LoVo (cell line): ENCODE results near the gene UNC5A.

Source experiments
- DNase-seq: peaks from one replicate; pipeline ENCODE4 v3.0.0-alpha.2; 2016; ENCODE audit warnings: low spot score

Gene UNC5A

GRCh38 chr5:176899296-176899891, 89.0 kb downstream of the UNC5A start, which contains the start of gene HK3:
Gene HK3, minus strand, starts transcription at chr5:176899346. Its CDS starts 3,187 bp downstream, at chr5:176896159.
- DNase-seq = no peak

GRCh38 chr5:176899946-176900779, 89.8 kb downstream of the UNC5A start:
- no peak for DNase-seq

- DNase-seq = no peak
Observed at GRCh38 chr5:176900780-176901204, 90.4 kb downstream of the UNC5A start.

DNA sequence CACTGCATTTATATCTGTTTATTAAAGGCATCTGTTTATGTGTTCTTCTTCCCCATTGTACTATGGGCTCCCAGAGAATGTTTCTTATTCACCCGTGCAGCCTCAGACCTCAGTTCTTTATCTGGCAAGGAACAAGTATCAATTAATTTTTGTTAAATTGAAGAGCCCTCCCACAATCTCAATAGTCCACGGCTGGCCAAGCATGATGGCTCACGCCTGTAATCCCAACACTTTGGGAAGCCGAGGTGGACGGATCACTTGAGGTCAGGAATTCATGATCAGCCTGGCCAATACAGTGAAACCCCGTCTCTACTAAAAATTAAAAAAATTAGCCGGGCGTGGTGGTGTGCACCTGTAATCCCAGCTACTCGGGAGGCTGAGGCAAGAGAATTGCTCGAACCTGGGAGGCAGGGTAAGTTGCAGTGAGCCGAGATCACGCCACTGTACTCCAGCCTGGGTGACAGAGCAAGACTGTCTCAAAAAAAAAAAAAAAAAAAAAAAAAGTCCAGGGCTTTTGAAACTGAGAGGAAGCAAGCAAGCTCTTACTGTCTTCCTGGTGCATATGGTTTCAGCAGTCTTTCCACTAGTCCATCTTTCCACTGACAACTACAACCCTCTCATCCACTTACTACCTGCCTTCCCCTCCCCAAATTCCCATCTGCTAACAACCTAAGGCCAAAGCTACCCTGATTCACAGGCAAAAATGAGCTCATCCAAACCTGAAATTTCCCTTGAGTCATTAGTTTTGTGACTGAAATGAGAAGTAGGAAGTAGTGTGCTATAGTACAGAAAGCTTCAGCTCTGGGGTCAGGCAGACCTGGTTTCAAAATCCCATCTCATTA, 91.1 kb downstream of the UNC5A start:
- no peak for DNase-seq

DNA sequence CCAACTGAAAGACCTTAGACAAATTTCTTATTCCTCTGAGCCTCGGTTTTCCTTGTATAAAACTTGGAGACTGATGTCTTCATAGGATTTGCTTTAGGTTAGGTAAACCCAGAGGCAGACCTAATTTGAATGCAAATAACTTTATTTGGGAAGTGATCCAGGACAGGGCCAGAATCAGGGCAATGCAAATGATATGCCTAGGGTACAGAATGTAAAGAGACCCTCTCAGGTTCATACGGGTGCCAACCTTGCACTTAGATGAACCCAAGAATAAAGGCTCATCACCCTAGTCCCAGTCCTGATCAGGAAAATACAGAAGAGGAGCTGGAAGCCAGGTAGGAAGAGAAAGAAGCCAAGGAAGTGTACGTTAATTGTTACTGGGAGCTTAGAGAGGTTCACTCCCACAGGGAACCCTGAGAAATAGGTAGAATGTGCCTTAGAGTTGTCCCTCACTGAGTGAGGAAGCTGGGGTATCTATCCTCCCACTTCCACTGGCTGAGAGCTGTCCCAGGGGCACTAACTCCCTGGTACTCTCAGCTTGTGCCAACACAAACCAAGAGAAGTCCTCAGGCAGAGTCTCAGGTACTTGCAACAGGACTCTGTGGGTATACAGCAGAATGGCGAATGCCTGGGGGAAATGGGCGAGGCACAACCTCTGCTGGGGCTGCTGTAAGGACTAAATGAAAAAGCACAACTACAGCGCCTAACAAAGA, 91.9 kb downstream of the UNC5A start:
- no peak for DNase-seq

DNA sequence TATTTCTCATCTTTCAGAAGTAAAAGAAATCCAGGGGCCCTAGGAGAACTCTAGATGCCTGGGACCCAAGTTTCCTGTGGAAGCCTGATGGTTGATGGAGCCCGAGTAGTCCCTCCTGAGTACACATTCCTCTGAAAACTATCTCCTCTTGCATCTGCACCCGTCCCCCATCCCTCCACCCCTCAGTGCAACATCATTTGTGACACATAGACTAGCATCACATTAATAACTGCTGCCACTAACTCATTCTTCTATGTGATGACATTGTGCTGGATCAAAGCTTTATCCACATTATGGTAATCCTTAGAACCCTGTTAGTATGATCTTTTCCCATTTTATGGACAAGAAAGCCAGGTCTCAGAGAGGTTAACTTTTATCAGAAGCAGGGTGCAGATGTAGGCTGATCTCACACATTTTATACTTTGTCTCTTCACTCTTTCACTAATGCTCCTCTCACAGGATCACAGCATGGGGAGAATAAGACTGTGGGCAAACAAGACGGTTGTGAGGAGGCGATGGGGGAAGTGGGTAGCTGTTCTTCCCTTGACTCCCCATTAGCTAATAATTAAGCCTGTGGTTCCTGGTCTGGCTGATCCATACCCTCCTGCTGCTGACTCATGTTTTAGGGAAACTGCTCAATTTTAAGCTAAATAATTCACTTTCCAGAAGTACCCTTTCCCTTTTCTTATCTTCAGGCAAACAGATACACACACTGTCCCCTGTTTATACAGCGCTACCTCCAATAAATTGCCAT, 92.7 kb downstream of the UNC5A start:
- no peak for DNase-seq

GRCh38 chr5:176904276-176904675, 93.9 kb downstream of the UNC5A start:
- no peak for DNase-seq

DNA sequence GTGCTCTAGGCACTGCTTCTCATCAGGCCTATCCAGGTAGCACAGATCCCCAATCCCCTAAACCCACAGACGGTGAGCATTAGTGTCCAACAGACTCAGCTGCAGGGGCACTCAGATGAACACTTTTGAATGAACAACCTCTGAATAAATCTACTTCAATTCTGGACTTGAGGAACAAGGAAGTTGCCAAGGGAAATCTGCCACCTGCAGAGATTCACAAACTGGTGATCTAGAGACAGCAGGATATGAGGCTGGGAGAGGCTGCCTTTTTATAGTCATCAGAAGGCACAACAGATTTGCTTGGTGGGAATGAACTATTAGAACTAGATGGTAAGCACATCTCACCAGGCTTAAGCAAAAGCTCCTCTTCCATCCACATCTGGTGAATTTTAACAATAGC, 95.8 kb downstream of the UNC5A start:
- DNase-seq = no peak

DNA sequence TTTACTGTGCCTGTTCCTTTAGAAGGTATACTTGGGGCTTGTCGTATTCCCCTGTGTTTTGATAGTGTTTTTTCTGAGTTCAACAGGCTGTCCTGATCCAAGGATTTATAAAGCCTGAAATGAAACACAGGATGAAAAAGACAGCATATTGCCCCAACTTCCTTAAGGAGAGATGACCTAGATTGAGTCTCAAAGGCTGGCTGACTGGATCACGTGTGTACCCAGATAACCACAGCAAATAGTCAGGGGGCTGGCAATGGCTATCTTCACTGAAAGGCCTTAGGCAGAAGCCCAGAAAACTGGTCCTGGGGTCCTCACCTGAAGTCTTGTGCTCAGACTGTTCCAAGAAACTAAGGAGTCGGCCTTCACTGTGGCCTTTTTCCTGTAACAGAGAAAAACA, 96.4 kb downstream of the UNC5A start:
- DNase-seq = no peak

DNA sequence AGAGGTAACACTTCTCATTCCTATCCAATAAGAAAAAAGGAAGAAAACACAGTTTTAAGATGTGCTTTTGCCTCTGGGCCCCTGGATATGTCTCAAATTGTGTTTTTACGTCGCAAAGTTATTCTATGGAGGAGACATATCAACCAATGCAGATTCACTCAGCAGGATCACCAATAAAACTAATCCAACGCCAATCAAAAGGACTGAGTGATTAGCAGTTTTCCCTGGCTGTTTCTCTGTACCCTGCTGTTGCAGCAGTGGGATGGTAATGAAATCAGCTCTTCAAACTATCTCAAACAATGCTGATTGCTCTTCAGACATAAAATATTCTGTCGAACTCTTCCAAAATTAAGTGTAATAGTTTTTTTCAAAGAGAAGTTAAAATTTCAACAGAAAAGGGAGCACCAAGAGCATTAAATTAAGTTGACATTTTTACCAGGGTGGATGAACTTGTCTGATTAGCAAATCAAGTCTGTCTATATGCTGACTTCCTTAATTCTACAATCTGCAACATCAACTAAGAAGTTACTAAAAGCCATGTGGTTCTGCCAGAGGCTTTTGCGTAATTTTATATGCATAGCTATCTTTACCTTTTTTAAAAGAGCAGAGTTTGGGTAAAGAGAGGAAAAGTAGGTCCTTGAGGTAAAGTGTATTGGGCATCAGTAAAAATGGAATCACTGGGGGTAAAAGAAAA, 98.5 kb downstream of the UNC5A start:
- DNase-seq = no peak

DNA sequence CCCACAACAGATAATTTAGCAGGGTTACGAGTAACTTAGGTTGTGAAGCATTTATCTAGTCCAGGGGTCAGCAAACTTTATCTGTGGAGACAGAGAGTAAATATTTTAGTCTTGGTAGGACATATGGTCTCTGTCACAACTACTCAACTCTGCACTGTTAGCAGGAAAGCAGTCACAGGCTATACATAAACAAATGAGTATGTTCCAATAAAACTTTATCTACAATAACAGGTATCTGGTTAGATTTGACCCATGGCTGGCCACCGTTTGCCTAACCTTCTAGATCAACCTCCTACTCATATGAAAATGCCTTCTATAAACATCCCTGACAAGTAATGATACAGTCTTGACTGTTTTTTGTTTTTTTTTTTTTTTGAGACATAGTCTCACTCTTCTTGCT, 101.8 kb downstream of the UNC5A start:
- no peak for DNase-seq

DNA sequence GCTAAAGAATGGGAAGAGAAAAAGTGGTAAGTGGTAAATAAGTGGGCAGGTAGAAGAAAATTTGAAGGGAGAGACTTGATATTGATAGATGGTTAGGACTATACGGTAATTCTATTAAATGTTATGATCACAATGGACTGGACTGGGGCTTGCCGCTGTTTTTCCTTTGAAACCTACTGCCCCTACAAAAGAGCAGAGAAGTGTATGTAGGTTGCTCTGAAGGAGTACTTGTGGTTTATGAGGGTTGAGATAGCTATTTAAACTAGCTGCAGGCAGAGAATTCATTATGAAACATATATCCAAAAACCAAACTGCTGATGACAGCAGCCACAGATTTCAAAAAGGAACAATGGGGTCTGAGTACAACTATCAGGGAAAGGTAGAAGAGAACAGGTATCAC, 105.5 kb downstream of the UNC5A start:
- no peak for DNase-seq

DNA sequence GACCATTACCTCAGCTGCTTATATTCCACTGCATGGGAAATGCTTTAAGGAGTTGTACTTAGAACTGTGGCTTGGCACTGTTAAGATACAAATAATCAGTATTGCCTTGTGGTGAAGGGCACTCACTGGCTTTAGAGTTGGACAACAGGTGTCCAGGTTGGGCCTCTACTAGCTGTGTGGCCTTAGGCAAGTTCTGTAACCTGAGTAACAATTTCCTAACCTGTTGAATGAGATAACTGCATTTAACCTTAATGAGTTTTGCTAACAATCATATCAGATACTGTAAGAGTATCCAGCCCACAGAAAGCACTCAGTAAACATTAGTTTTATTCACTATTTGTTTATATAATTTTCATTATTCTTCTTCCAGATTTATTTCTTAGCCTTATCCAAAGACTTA, 106.0 kb downstream of the UNC5A start:
- no peak for DNase-seq

DNA sequence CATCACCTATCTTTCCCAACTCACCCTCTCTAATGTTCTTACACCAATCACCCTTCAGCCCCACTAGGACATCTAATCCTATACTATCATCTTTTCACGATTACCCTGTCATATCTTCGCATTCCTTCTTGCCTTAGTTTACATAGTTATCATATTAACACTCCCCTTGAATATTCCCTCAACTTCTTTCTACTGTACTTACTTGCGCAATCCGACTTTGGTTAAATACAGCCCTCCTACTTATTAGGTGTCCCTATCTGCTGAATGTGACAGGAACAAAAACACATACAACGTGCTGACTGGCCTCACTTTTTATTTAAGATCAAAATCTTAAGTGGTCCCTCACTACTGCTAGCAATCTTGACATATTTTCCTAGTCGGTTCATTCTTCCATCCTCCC, 108.3 kb downstream of the UNC5A start:
- DNase-seq = no peak

- no peak for DNase-seq
Observed at GRCh38 chr5:176921714-176922113, 111.4 kb downstream of the UNC5A start.

DNA sequence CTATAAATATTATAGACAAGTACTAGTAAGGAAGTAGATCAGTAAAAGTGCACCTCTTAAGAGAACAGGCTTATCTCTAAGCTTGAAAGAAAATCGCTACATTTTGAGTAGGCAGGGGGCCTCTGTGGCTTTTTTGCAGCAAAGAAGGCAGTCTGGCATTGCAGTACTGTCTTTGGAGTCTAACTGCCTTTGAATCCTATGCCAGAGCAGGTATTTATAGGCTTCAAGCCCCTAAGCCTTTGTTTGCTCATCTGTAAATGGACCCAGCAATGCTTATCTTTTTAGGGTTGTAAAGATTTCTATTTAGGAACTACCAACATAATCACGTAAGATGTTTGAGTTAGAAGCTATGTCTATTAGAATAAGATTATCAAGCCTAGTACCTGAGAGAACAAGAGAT, 112.5 kb downstream of the UNC5A start:
- no peak for DNase-seq

DNA sequence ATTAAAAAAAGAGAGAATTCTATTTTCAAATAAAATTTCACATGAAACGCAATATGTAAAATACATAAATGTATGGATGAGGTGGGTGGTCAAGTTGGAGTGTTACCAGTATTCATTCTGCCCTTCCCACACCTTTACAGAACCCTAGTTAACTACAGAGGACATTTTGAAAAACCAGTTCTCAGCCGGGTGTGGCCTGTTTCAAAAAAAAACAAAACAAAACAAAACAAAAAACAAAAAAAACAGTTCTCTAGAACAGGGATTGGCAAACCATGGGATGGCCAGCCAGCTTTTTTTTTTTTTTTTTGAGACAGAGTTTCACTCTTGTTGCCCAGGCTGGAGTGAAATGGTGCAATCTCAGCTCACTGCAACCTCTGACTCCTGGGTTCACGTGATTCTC, 117.2 kb downstream of the UNC5A start:
- DNase-seq = no peak

DNA sequence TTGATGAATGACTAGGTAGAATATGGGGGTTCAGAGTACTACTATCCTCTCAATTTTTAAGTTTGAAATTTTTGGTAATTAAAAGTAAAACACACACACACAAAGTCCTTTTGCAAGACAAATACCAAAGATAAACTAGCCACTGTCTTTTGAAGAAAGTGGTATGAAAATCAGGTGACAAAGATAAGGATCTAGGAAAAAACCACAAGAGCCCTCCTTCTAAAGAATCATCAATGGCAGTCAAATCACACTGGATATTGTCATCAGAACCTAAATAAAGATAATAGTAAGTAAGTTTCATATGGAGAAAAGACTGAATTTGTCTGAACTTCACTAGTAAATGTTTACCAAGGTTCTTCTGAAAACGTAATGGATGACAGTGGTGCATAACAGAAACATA, 119.3 kb downstream of the UNC5A start:
- DNase-seq = no peak
